ENCODE data around the gene ZNF215.

DNA sequence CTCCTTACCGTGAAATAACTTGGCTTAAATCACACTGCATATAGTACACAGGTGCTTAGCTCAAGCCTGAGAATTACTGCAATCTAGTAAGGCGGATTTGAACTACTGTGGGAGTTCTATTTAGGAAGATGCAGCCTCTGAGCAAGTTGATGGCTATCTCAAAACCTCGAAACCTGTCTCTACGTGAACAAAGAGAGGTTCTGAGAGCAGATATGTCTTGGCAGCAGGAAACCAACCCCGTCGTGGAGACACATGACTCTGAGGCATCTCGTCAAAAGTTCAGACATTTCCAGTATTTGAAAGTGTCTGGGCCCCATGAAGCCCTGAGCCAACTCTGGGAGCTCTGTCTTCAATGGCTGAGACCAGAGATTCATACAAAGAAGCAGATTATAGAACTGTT is 5.9 kb downstream of the ZNF215 start:
- TF ChIP-seq, protein P1, sequence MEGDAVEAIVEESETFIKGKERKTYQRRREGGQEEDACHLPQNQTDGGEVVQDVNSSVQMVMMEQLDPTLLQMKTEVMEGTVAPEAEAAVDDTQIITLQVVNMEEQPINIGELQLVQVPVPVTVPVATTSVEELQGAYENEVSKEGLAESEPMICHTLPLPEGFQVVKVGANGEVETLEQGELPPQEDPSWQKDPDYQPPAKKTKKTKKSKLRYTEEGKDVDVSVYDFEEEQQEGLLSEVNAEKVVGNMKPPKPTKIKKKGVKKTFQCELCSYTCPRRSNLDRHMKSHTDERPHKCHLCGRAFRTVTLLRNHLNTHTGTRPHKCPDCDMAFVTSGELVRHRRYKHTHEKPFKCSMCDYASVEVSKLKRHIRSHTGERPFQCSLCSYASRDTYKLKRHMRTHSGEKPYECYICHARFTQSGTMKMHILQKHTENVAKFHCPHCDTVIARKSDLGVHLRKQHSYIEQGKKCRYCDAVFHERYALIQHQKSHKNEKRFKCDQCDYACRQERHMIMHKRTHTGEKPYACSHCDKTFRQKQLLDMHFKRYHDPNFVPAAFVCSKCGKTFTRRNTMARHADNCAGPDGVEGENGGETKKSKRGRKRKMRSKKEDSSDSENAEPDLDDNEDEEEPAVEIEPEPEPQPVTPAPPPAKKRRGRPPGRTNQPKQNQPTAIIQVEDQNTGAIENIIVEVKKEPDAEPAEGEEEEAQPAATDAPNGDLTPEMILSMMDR (IDR thresholded peaks at IDR 0.05): no peak
- TF ChIP-seq POLR2AphosphoS5 (IDR thresholded peaks at IDR 0.05): no peak
